H1 (cell line): ENCODE data around the gene ULK1. TPM values are rescaled to one million over a fixed set of nuclear protein-coding genes. Genes with fewer than 3 reads are reported as not detected.

ENCODE experiments used
- CTCF ChIP-seq, 3 experiments: IDR thresholded peaks; 1 replicate in 2 of 3; 2 replicates in 1 of 3; pipeline versions ENCODE4 v1.5.1 to v1.6.1; 2011; ENCODE audit warnings: low read length in 3 of 3, mild to moderate bottlenecking in 3 of 3, inconsistent platforms in 2 of 3, low read depth in 1 of 3, moderate library complexity in 1 of 3; ENCODE audit not compliant: insufficient read depth in 1 of 3; ENCODE audit errors: control extremely low read depth in 1 of 3
- TBP ChIP-seq: IDR thresholded peaks from 2 replicates; pipeline ENCODE4 v1.6.1; 2011; ENCODE audit warnings: low read depth, low read length, improper control_type of control experiment
- polyA plus RNA-seq, 7 experiments: library from polyadenylated mRNA; depleted of rRNA in 3 of 7; stranded (reverse) in 5 of 7; unstranded in 2 of 7; fragments of >200 nt in 5 of 7; fragments of 200-250 nt in 2 of 7; gene quantifications; 1 replicate in 5 of 7; 2 replicates in 1 of 7; 4 replicates in 1 of 7; pipeline versions ENCODE4 v1.2.1 to v1.2.3, GENCODE V29; 2011 to 2013; ENCODE audit warnings: missing spikeins in 2 of 7, mixed read lengths in 2 of 7
- total RNA-seq: library from RNA; stranded (reverse); fragmentation: NEBNext Ultra II Directional; extraction: Animal tissue kit (Norgen Biotek cat#: 25700); gene quantifications from 2 replicates; pipeline ENCODE4 v1.2.1, GENCODE V29; 2021

ULK1 gene
- total and polyA plus RNA-seq, 2 of the 8 experiments (the other 6 are each of a cell fraction or from before 2014, with no cell fraction given), result 13.0 to 44.1 TPM

GRCh38 chr12:131943876-131944275, 49.5 kb downstream of the ULK1 start (continued):
- no peak for TF ChIP-seq CTCF (IDR thresholded peaks at IDR 0.05; ENCODE audit: control extremely low read depth in 1 of 3, insufficient read depth in 1 of 3, low read depth in 1 of 3, low read length in 3 of 3)
- TF ChIP-seq TBP, result no peak
